Gastrocnemius medialis (tissue), 4 donors: ENCODE results near the gene RBM23.

Source experiments
- CTCF ChIP-seq, 5 experiments: fragments of 450-650 bp in 3 of 5; fragments of 200-600 bp in 2 of 5; sonication (generic) in 2 of 5; IDR thresholded peaks in 4 of 5; conservative IDR thresholded peaks in 1 of 5; 1 replicate in 4 of 5; 2 replicates in 1 of 5; pipeline ENCODE4 v1.5.1; 2016 to 2019; ENCODE audit warnings: antibody characterized with exemption in 5 of 5, mild to moderate bottlenecking in 3 of 5, moderate library complexity in 3 of 5
- POLR2A ChIP-seq, 2 donors: fragments of 450-650 bp; IDR thresholded peaks; one replicate each; pipeline ENCODE4 v1.6.1; 2017; ENCODE audit warnings: antibody characterized with exemption in 2 of 2, mild to moderate bottlenecking in 2 of 2, moderate library complexity in 2 of 2

DNA sequence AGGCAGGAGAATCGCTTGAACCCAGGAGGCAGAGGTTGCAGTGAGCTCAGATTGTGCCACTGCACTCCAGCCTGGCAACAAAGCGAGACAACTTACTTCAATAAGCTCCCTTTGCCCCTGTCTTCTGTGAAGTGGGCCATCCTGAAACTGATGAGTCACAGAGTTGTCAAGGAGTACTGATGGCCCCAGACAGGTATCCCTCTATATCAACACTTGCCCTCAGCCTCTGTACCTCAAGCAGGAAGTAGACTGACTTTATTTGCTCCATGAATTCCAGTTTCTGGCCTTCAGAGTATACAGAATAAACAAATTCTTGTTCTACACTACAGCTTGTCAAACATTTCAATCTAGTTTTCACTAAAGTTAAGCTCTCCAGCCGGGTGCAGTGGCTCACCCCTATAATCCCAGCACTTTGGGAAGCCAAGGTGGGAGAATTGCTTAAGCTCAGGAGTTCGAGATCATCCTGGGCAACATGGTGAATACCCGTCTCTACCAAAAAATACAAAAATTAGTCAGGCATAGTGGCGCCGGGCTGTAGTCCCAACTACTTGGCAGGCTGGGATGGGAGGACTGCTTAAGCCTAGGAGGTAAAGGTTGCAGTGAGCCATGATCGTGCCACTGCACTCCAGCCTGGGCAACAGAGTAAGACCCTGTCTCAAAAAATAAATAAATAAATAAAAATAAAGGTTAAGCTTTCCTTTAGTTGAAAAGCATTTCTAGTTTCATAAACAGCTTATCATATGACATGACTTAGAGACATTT, 63.8 kb downstream of the RBM23 start:
- TF ChIP-seq CTCF (IDR thresholded peaks at IDR 0.05 in 4 of 5, conservative IDR thresholded peaks at IDR 0.05 in 1 of 5) (no peak), POLR2A (IDR thresholded peaks at IDR 0.05) (no peak)
